NCI-H1105 (cell line): ENCODE results near the gene SNX1.
"Not testable (repeated sequence)": the region's sequence is repeated elsewhere in the genome, so short reads cannot be mapped to it uniquely, and the experiment has no call there.

Experiments used
- DNase-seq: peaks from one replicate; lab custom pipeline; 2025; lab: John Stamatoyannopoulos, UW

Gene SNX1

GRCh38 chr15:64095795-64096667 lies at the start of gene SNX1:
SNX1 (plus strand) TSS chr15:64095982; CDS start chr15:64096014, 32 bp downstream.
- peak; percentile 97 for DNase-seq

GRCh38 chr15:64046421-64047153 lies 49.2 kb upstream of the SNX1 start, which contains the start of gene DAPK2:
DAPK2 (minus strand) TSS chr15:64046485; CDS start chr15:64040261, 6,224 bp downstream.
- DNase-seq, result no peak

GRCh38 chr15:64048781-64049460 lies 46.9 kb upstream of the SNX1 start:
- DNase-seq, result no peak

- no peak for DNase-seq
Measured at GRCh38 chr15:64050281-64051092, 45.3 kb upstream of the SNX1 start.

GRCh38 chr15:64051093-64051402 lies 44.7 kb upstream of the SNX1 start:
- DNase-seq, result no peak

- no peak for DNase-seq
Measured at GRCh38 chr15:64051407-64052259, 44.1 kb upstream of the SNX1 start.

- DNase-seq, result no peak
Measured at GRCh38 chr15:64052925-64053491, 42.8 kb upstream of the SNX1 start.

- DNase-seq, result not testable (repeated sequence)
Measured at GRCh38 chr15:64053674-64054073, 42.1 kb upstream of the SNX1 start.

- DNase-seq, result no peak
Measured at GRCh38 chr15:64058279-64058678, 37.5 kb upstream of the SNX1 start.

GRCh38 chr15:64059104-64059503 lies 36.7 kb upstream of the SNX1 start:
- DNase-seq, result not testable (repeated sequence)

- no peak for DNase-seq
Measured at GRCh38 chr15:64060716-64061115, 35.1 kb upstream of the SNX1 start.

- DNase-seq, result no peak
Measured at GRCh38 chr15:64066451-64066850, 29.3 kb upstream of the SNX1 start.

- peak; percentile 68 for DNase-seq
Measured at GRCh38 chr15:64067564-64068030, 28.2 kb upstream of the SNX1 start.

GRCh38 chr15:64068133-64068532 lies 27.6 kb upstream of the SNX1 start:
- no peak for DNase-seq

- DNase-seq, result no peak
Measured at GRCh38 chr15:64070106-64070505, 25.7 kb upstream of the SNX1 start.

- DNase-seq, result no peak
Measured at GRCh38 chr15:64070965-64071851, 24.6 kb upstream of the SNX1 start.

- no peak for DNase-seq
Measured at GRCh38 chr15:64071931-64072765, 23.6 kb upstream of the SNX1 start.

- no peak for DNase-seq
Measured at GRCh38 chr15:64072812-64073211, 23.0 kb upstream of the SNX1 start.
